ENCODE measurements around the gene SLC25A6.
A peak's percentile ranks its signal among the peaks of the same experiment; 100 is the strongest.

- TF ChIP-seq SRF (IDR thresholded peaks at IDR 0.05; ENCODE audit: low read depth in 2 of 2, low read length in 2 of 2) (no peak), ZBTB40 (IDR thresholded peaks at IDR 0.05; ENCODE audit: borderline replicate concordance) (no peak), ATF2 (IDR thresholded peaks at IDR 0.05; ENCODE audit: low read length) (no peak), CBFB (IDR thresholded peaks at IDR 0.05; ENCODE audit: low read depth) (no peak), BCLAF1 (IDR thresholded peaks at IDR 0.05) (peak; percentile 30; the same call in 1 of the 2 replicates)
Measured at GRCh38 chrX:1392376-1393068, 609 bp upstream of the SLC25A6 start.
